GM13977 (cell line): ENCODE results near the gene TENT4A.

Experiments used
- DNase-seq: peaks from one replicate; pipeline ENCODE4 v3.0.0; 2012; ENCODE audit warnings: low spot score
- CTCF ChIP-seq: IDR thresholded peaks from 2 replicates; pipeline ENCODE4 v1.5.1; 2012; ENCODE audit warnings: mild to moderate bottlenecking, control low read depth; ENCODE audit not compliant: insufficient read depth; ENCODE audit errors: extremely low read depth, missing control alignments
- in situ Hi-C: fragments of 300-500 bp; cut with MboI; formaldehyde crosslinking; loops from one replicate; pipeline ENCODE4 v1.12.0; 2022; ENCODE audit warnings: low sequenced_read_pairs, low pct_unique_long_range_greater_than_20kb, mixed read lengths, inconsistent platforms; ENCODE audit not compliant: unreplicated experiment

Gene TENT4A

GRCh38 chr5:6698696-6699095 is 14.5 kb upstream of the TENT4A start:
- no peak for DNase-seq
- no peak for TF ChIP-seq CTCF
- in situ Hi-C loops: no loop called here

GRCh38 chr5:6699357-6699756 is 13.9 kb upstream of the TENT4A start:
- DNase-seq: no peak
- no peak for TF ChIP-seq CTCF
- in situ Hi-C loops: no loop called here

GRCh38 chr5:6700074-6700684 is 13.1 kb upstream of the TENT4A start:
- DNase-seq: no peak
- in situ Hi-C loops: no loop called here
- no peak for TF ChIP-seq CTCF

- no peak for DNase-seq
- in situ Hi-C loops: no loop called here
- TF ChIP-seq CTCF: no peak
These were observed 12.4 kb upstream of the TENT4A start for GRCh38 chr5:6700685-6701355.

- no peak for DNase-seq
- no peak for TF ChIP-seq CTCF
- in situ Hi-C loops: no loop called here
These were observed 11.7 kb upstream of the TENT4A start for GRCh38 chr5:6701491-6701890.

GRCh38 chr5:6702633-6703032 is 10.6 kb upstream of the TENT4A start:
- DNase-seq: no peak
- in situ Hi-C loops: no loop called here
- TF ChIP-seq CTCF: no peak
